GM12878 (cell line): ENCODE data around the gene WFS1. TPM values are rescaled to one million over a fixed set of nuclear protein-coding genes. Genes with fewer than 3 reads are reported as not detected.

ENCODE experiments used
- ATAC-seq: fragments of 200-7000 bp; cut with Tn5 transposase; 3 replicates; pipeline ENCODE4 v1.9.1; 2020; ENCODE audit warnings: mild to moderate bottlenecking, moderate library complexity
- BruUV-seq: library from RNA; stranded (reverse); fragments of 400-500 nt; replicated peaks from 2 replicates; lab custom pipeline; 2021; lab: Mats Ljungman, UMichigan
- CTCF ChIA-PET: fragments of 300-600 bp; sonication (Branson Sonifier 250); formaldehyde crosslinking; extraction: SDS; loops from one replicate; lab custom pipeline; 2021; ENCODE audit warnings: inconsistent platforms; lab: Yijun Ruan, JAX
- POLR2A ChIA-PET: fragments of 350-600 bp; formaldehyde crosslinking; extraction: SDS; loops from one replicate; lab custom pipeline; 2021; ENCODE audit warnings: inconsistent platforms; lab: Charles Lee
- RAD21 ChIA-PET: fragments of 300-600 bp; sonication (Branson Sonifier 250); formaldehyde crosslinking; loops from one replicate; lab custom pipeline; 2023; ENCODE audit warnings: antibody characterized with exemption; ENCODE audit not compliant: unreplicated experiment; lab: Charles Lee
- SMC1A ChIA-PET: fragments of 300-600 bp; sonication (Branson Sonifier 250); formaldehyde crosslinking; loops from one replicate; lab custom pipeline; 2023; ENCODE audit not compliant: unreplicated experiment, uncharacterized antibody; lab: Charles Lee
- DNase-seq: peaks from one replicate; pipeline ENCODE4 v3.0.0-alpha.2; 2011; ENCODE audit warnings: low read depth, low spot score
- FAIRE-seq: peaks from 3 replicates; lab custom pipeline; 2011; peaks lifted over from hg19 to GRCh38; lab: Jason Lieb, UNC
- H2AFZ ChIP-seq: 2 replicates; pipeline ENCODE4 v1.6.0; 2011; ENCODE audit warnings: low read depth, low read length, control low read depth; ENCODE audit not compliant: control insufficient read depth
- H3K27ac ChIP-seq: 2 replicates; pipeline ENCODE4 v1.5.1; 2011; ENCODE audit warnings: control low read depth; ENCODE audit not compliant: control insufficient read depth, insufficient read depth
- H3K27me3 ChIP-seq, 2 experiments: replicated peaks in 1 of 2; 2 replicates each; pipeline versions ENCODE4 v1.6.0 to v1.6.1; 2011; ENCODE audit warnings: low read length in 1 of 2; ENCODE audit not compliant: control insufficient read depth in 2 of 2, insufficient read depth in 2 of 2
- H3K36me3 ChIP-seq, 2 experiments: 2 replicates each; pipeline ENCODE4 v1.5.1; 2011; ENCODE audit warnings: low read length in 1 of 2; ENCODE audit not compliant: control insufficient read depth in 2 of 2, insufficient read depth in 2 of 2
- H3K4me1 ChIP-seq: 2 replicates; pipeline ENCODE4 v1.6.1; 2011; ENCODE audit warnings: mild to moderate bottlenecking, low read length, moderate library complexity, mixed read lengths; ENCODE audit not compliant: control insufficient read depth, insufficient read depth
- H3K4me2 ChIP-seq: 2 replicates; pipeline ENCODE4 v1.6.0; 2011; ENCODE audit warnings: control low read depth; ENCODE audit not compliant: control insufficient read depth, insufficient read depth
- H3K4me3 ChIP-seq: fragments of 200-600 bp; sonication (generic); 2 replicates; pipeline ENCODE4 v1.5.1; 2016
- H3K79me2 ChIP-seq: 2 replicates; pipeline ENCODE4 v1.6.0; 2011; ENCODE audit warnings: low read length; ENCODE audit not compliant: control insufficient read depth, insufficient read depth
- H3K9ac ChIP-seq: 2 replicates; pipeline ENCODE4 v1.8.0; 2011; ENCODE audit warnings: low read length, control low read depth, mixed read lengths; ENCODE audit not compliant: control insufficient read depth, insufficient read depth
- H3K9me3 ChIP-seq: replicated peaks from 3 replicates; pipeline ENCODE4 v1.5.1; 2011; ENCODE audit warnings: mild to moderate bottlenecking, low read length; ENCODE audit not compliant: control insufficient read depth, insufficient read depth
- H4K20me1 ChIP-seq: 2 replicates; pipeline ENCODE4 v1.6.0; 2011; ENCODE audit not compliant: control insufficient read depth, insufficient read depth
- JUND ChIP-seq: IDR thresholded peaks from 2 replicates; pipeline ENCODE4 v1.6.1; 2012; ENCODE audit warnings: low read depth, mild to moderate bottlenecking, low read length, improper control_type of control experiment, moderate library complexity
- SP1 ChIP-seq: IDR thresholded peaks from one replicate; pipeline ENCODE4 v1.6.1; 2011; ENCODE audit warnings: low read depth, low read length
- TAF1 ChIP-seq: IDR thresholded peaks from 2 replicates; pipeline ENCODE4 v1.6.1; 2011; ENCODE audit warnings: mild to moderate bottlenecking, low read depth, low read length, borderline replicate concordance
- YY1 ChIP-seq: IDR thresholded peaks from 2 replicates; pipeline ENCODE4 v1.6.1; 2011; ENCODE audit warnings: low read depth, mild to moderate bottlenecking, low read length
- WGBS: methylation state at CpG from one replicate; pipeline ENCODE4 v1.1.6; 2016; ENCODE audit warnings: low lambda C conversion rate; ENCODE audit not compliant: insufficient replicate concordance, insufficient coverage; ENCODE audit errors: missing lambda C conversion rate; 5-methylcytosine and 5-hydroxymethylcytosine counted together
- in situ Hi-C: fragments of 300-500 bp; cut with MboI; formaldehyde crosslinking; loops from 9 replicates; pipeline ENCODE4 v1.14.3; 2018; ENCODE audit warnings: mixed read lengths
- intact Hi-C: fragments of 100-400 bp; cut with micrococcal nuclease; formaldehyde crosslinking; loops from one replicate; pipeline ENCODE4 v1.14.2; 2022; ENCODE audit not compliant: unreplicated experiment
- polyA plus RNA-seq, 11 experiments: library from polyadenylated mRNA; depleted of rRNA in 4 of 11; unstranded in 6 of 11; stranded (reverse) in 5 of 11; fragments of >200 nt; fragmentation: Nextera tagmentation in 4 of 11; fragmentation: Illumina TruSeq in 1 of 11; extraction: Ambion mirVana in 4 of 11; extraction: Trizol in 1 of 11; gene quantifications; 1 replicate in 1 of 11; 2 replicates in 10 of 11; pipeline versions ENCODE4 v1.2.1 to v1.2.3, GENCODE V29; 2011 to 2016; ENCODE audit warnings: inconsistent platforms in 2 of 11, missing spikeins in 2 of 11, low read depth in 1 of 11
- total RNA-seq, 4 experiments: library from RNA; depleted of rRNA in 3 of 4; stranded (reverse); fragments of >200 nt in 3 of 4; fragmentation: Illumina TruSeq in 1 of 4; extraction: Trizol in 1 of 4; gene quantifications; 2 replicates each; pipeline versions ENCODE4 v1.2.1 to v1.2.3, GENCODE V29; 2013 to 2021
- TF ChIP-seq, protein P1 (sequence below): fragments of 450-650 bp; conservative IDR thresholded peaks from 2 replicates; pipeline ENCODE4 v1.6.1; 2017; ENCODE audit warnings: mild to moderate bottlenecking, moderate library complexity

WFS1 gene
- total and polyA plus RNA-seq, 10 of the 15 experiments (the other 5 are each of a cell fraction or from before 2014, with no cell fraction given), result 0.31 to 4.7 (median 2.0) TPM

DNA sequence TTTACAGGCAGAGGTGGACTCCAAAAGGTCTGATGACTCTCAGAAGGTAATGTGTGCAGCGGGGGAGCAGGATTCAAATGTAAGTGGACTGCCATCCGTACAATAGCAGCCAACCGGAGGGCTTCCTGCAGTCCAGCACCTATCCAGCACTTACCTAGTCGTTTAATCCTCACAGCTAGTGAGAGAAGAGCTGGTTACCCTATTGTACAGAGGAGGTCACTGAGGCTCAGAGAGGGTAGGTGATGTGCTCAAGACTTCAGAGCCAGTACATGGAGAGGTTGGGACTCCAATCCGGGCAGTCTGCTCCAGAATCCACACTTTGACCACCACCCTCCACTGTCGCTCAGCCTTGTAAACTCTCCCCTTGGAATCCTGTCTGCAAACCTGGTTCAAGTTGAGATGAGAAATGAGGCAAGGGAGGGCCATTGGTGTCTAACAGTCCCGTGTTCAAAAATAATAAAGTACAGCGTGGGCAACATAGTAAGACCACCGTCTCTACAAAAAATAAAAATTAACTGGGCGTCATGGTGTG lies 46.8 kb upstream of the WFS1 start:
- H4K20me1 ChIP-seq, result no peaks in the 10 kb centered on the region; the same call in 1 of the 2 replicates
- TF ChIP-seq SP1 (peak; percentile 56), TAF1 (no peak), JUND (no peak), YY1 (0 out of 2 replicates have a peak, but pooled peaks have one; percentile 12)
- TF ChIP-seq, protein P1, sequence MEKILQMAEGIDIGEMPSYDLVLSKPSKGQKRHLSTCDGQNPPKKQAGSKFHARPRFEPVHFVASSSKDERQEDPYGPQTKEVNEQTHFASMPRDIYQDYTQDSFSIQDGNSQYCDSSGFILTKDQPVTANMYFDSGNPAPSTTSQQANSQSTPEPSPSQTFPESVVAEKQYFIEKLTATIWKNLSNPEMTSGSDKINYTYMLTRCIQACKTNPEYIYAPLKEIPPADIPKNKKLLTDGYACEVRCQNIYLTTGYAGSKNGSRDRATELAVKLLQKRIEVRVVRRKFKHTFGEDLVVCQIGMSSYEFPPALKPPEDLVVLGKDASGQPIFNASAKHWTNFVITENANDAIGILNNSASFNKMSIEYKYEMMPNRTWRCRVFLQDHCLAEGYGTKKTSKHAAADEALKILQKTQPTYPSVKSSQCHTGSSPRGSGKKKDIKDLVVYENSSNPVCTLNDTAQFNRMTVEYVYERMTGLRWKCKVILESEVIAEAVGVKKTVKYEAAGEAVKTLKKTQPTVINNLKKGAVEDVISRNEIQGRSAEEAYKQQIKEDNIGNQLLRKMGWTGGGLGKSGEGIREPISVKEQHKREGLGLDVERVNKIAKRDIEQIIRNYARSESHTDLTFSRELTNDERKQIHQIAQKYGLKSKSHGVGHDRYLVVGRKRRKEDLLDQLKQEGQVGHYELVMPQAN, result no peak
- H3K4me2 ChIP-seq, result no peak overlapping the region
- DNase-seq (no peak), ATAC-seq (no peak), FAIRE-seq (no peak)
- no peak overlapping the region for H3K27ac ChIP-seq
- H3K36me3 ChIP-seq, result no peaks in the 10 kb centered on the region
- ChIA-PET SMC1A (no interaction called here), POLR2A (no interaction called here), RAD21 (no interaction called here), CTCF (no interaction called here)
- whole genome bisulfite sequencing, result 40% methylated on average over 10 of the region's 10 CpGs
- in situ Hi-C loops (no loop called here), intact Hi-C loops (no loop called here)
- peaks cover 11% of the 10 kb centered on the region for H3K4me1 ChIP-seq
- no peaks in the 10 kb centered on the region for H3K79me2 ChIP-seq
- BruUV-seq, result no TSS peak
- peaks cover 5% of the 10 kb centered on the region for H3K9me3 ChIP-seq
- no peak overlapping the region for H3K4me3 ChIP-seq
- H3K9ac ChIP-seq, result no peak overlapping the region
- H2AFZ ChIP-seq, result no peak overlapping the region
- H3K27me3 ChIP-seq, result no peaks in the 10 kb centered on the region; a peak in 2 of 4 replicates
